BJ (cell line): Measurements from ENCODE around the gene SMARCB1. TPM values are rescaled to one million over a fixed set of nuclear protein-coding genes. Genes with fewer than 3 reads are reported as not detected.

Experiments
- CTCF ChIA-PET: fragments of 350-600 bp; formaldehyde crosslinking; extraction: SDS; loops from one replicate; lab custom pipeline; 2021; ENCODE audit warnings: antibody characterized with exemption, inconsistent platforms; lab: Yijun Ruan, JAX
- POLR2A ChIA-PET: fragments of 300-600 bp; sonication (Branson Sonifier 250); formaldehyde crosslinking; extraction: SDS; loops from one replicate; lab custom pipeline; 2021; ENCODE audit warnings: antibody characterized with exemption; lab: Charles Lee
- DNase-seq: peaks from one replicate; pipeline ENCODE4 v3.0.0-alpha.2; 2011; ENCODE audit warnings: low read depth
- H3K27me3 ChIP-seq: 2 replicates; pipeline ENCODE4 v1.6.0; 2011; ENCODE audit warnings: low read length; ENCODE audit not compliant: control insufficient read depth, insufficient read depth
- H3K36me3 ChIP-seq: 2 replicates; pipeline ENCODE4 v1.5.1; 2011; ENCODE audit warnings: low read length; ENCODE audit not compliant: control insufficient read depth, insufficient read depth
- H3K4me3 ChIP-seq: 2 replicates; pipeline ENCODE4 v1.5.1; 2011; ENCODE audit warnings: low read depth, mild to moderate bottlenecking, control low read depth, low read length
- polyA plus RNA-seq: library from polyadenylated mRNA; depleted of rRNA; stranded (reverse); fragments of >200 nt; gene quantifications from 2 replicates; pipeline ENCODE4 v1.2.3, GENCODE V29; 2011
- TF ChIP-seq, protein P1 (sequence below): IDR thresholded peaks from 2 replicates; pipeline ENCODE4 v1.5.1; 2011; ENCODE audit warnings: low read depth, mild to moderate bottlenecking, control low read depth, inconsistent platforms, low read length, moderate library complexity; ENCODE audit not compliant: insufficient read depth

The SMARCB1 gene
- polyA plus RNA-seq, 1 experiment, result 174 TPM

DNA sequence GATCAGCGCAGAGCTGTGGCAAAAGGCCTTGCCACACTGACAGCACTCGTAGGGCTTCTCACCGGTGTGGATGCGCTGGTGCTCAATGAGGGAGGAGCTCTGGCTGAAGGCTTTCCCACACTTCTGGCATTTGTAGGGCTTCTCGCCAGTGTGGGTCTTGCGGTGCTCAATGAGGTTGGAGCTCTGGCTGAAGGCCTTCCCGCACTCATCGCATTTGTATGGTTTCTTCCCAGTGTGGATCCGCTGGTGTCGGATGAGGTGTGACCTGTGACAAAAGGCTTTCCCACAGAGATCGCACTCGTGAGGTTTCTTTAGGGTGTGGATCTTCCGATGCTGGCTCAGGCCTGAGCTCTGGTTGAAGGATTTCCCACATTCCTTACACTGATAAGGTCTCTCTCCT, 42.8 kb upstream of the SMARCB1 start:
- TF ChIP-seq, protein P1, sequence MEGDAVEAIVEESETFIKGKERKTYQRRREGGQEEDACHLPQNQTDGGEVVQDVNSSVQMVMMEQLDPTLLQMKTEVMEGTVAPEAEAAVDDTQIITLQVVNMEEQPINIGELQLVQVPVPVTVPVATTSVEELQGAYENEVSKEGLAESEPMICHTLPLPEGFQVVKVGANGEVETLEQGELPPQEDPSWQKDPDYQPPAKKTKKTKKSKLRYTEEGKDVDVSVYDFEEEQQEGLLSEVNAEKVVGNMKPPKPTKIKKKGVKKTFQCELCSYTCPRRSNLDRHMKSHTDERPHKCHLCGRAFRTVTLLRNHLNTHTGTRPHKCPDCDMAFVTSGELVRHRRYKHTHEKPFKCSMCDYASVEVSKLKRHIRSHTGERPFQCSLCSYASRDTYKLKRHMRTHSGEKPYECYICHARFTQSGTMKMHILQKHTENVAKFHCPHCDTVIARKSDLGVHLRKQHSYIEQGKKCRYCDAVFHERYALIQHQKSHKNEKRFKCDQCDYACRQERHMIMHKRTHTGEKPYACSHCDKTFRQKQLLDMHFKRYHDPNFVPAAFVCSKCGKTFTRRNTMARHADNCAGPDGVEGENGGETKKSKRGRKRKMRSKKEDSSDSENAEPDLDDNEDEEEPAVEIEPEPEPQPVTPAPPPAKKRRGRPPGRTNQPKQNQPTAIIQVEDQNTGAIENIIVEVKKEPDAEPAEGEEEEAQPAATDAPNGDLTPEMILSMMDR, result no peak
- no peak for DNase-seq
- POLR2A ChIA-PET, result no interaction called here

DNA sequence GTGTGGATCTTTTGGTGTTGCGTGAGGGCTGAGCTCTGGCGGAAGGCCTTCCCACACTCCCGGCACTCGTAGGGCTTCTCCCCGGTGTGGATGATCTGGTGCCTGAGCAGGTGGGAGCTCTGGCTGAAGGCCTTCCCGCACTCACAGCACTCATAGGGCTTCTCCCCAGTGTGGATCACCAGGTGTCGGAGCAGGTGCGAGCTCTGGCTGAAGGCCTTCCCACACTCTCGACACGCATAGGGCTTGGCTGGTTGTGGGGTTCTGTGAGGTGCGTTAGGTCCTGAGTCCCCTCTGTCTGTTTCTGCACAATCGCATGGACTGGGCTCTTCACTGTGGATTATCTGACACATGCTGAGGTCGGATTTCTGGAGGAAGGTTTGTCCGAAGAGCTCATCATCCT, 42.3 kb upstream of the SMARCB1 start:
- TF ChIP-seq, protein P1, result no peak
- Histone ChIP-seq H3K4me3 (no peak overlapping the region), H3K27me3 (no peaks in the 10 kb centered on the region), H3K36me3 (peaks cover 20% of the 10 kb centered on the region)
- ChIA-PET CTCF (interaction anchor here (0.6 to 1.3 kb wide), 3 partner anchors 10 to 490 kb away, joined by 3 to 5 read pairs (median 3); no protein-coding TSS in a partner anchor), POLR2A (no interaction called here)
- DNase-seq, result no peak

More for the DNA sequence above, 42.8 kb upstream of the SMARCB1 start:
- Histone ChIP-seq H3K36me3 (peaks cover 20% of the 10 kb centered on the region), H3K4me3 (no peak overlapping the region), H3K27me3 (no peaks in the 10 kb centered on the region)
- CTCF ChIA-PET, result interaction anchor here (1.3 kb wide), 1 partner anchor 25 kb away, joined by 5 read pairs; no protein-coding TSS in a partner anchor

DNA sequence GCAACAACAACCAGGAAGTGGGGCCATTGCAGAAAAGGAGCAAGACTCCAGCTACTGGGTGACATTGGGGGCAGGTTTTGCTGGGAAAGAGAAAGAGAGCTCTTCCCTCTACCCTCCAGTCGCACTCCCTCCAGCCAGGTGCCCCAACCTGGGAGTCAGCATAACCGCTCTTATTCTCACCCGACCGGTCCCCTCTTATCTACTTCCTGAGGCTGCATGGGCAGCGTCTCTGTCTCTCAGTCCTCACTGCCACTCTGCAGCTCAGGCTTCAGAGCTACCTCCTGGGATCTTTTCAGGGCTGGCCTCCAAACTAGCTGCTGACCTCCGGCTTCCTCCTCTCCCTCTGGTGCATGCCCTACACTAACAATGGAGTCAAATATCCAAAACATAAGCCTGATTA, 41.0 kb upstream of the SMARCB1 start:
- Histone ChIP-seq H3K4me3 (no peak overlapping the region), H3K27me3 (no peaks in the 10 kb centered on the region), H3K36me3 (peaks cover 20% of the 10 kb centered on the region)
- TF ChIP-seq, protein P1, result no peak
- DNase-seq, result no peak
- ChIA-PET POLR2A (interaction anchor here (0.7 kb wide), 1 partner anchor 17 kb away, joined by 6 read pairs; the partner anchor contains the start of gene C22orf15), CTCF (interaction anchor here (1.1 kb wide), 1 partner anchor 11 kb away, joined by 3 read pairs; no protein-coding TSS in a partner anchor)

DNA sequence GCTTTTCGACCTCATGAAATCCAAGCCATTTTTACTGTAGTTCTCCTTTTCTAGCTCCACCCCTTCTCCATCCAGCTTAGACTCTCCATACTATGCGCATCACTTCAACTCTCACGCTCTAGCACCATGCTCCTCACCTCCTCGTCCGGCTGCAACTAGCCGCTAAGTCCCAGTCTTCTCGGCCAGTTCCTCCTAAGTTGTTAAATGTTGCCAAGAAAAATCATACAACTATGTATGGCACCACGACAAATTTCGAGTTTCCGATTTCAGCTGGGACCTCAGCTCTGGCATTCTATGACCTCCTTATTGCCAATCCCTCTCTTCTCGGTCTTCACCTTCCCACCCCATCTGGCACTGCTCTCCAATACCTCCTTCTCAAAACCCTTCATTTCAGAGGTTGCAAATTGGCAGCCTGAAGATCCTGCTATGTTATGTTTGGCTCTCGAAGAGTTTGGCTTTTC, 36.9 kb upstream of the SMARCB1 start:
- 0 out of 2 replicates have a peak overlapping the region, but pooled peaks have one; percentile 76 for H3K4me3 ChIP-seq
- TF ChIP-seq, protein P1, result no peak
- H3K27me3 ChIP-seq, result no peaks in the 10 kb centered on the region
- CTCF ChIA-PET, result interaction anchor here (1.3 kb wide), 1 partner anchor 23 kb away, joined by 3 read pairs; no protein-coding TSS in a partner anchor
- no peaks in the 10 kb centered on the region; the same call in 1 of the 2 replicates for H3K36me3 ChIP-seq
- POLR2A ChIA-PET, result no interaction called here
- no peak for DNase-seq

DNA sequence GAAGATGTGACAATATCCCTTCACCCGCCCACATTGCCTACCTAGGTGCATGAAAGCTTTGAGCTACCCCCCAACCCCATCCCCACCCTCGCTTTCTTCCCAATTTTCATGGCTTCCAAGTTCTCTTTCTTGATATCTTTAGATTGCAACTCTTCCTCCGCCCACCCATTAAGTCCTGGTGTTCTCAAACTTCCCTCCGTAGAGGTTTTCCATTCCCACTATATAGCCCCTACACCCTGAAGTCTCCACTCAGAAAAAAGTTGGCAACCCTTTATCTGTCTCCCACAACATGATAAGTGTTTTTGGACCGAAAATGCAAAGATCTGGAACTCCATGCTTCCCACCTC, 36.4 kb upstream of the SMARCB1 start:
- H3K36me3 ChIP-seq, result no peaks in the 10 kb centered on the region; the same call in 1 of the 2 replicates
- H3K27me3 ChIP-seq, result no peaks in the 10 kb centered on the region
- no peak for DNase-seq
- ChIA-PET CTCF (interaction anchor here (0.9 to 1.3 kb wide), 3 partner anchors 12 to 33 kb away, joined by 3 to 5 read pairs (median 3); partner anchors contain the start of gene C22orf15), POLR2A (no interaction called here)
- TF ChIP-seq, protein P1, result no peak
- peak overlapping the region; percentile 76 for H3K4me3 ChIP-seq
